IMR-90 (cell line): ENCODE results near the gene CCR3. TPM values are rescaled to one million over a fixed set of nuclear protein-coding genes. Genes with fewer than 3 reads are reported as not detected.

Source experiments
- ATAC-seq: fragments of 200-7000 bp; cut with Tn5 transposase; 2 replicates; pipeline ENCODE4 v1.9.1; 2020; ENCODE audit warnings: low read depth, mild to moderate bottlenecking, moderate library complexity
- BruUV-seq: library from RNA; stranded (reverse); fragments of 400-500 nt; replicated peaks from 2 replicates; lab custom pipeline; 2021; lab: Mats Ljungman, UMichigan
- CTCF ChIA-PET: fragments of 300-600 bp; formaldehyde crosslinking; extraction: SDS; loops from one replicate; lab custom pipeline; 2021; ENCODE audit warnings: antibody characterized with exemption; lab: Yijun Ruan, JAX
- POLR2A ChIA-PET: fragments of 300-600 bp; sonication (Branson Sonifier 250); formaldehyde crosslinking; loops from one replicate; lab custom pipeline; 2022; ENCODE audit warnings: antibody characterized with exemption; ENCODE audit not compliant: unreplicated experiment; lab: Charles Lee
- DNase-seq: peaks from one replicate; pipeline ENCODE4 v3.0.0; 2013
- H2AFZ ChIP-seq: replicated peaks from 2 replicates; pipeline ENCODE3; 2013; ENCODE audit warnings: low read length, mild to moderate bottlenecking; ENCODE audit not compliant: poor library complexity
- H2AK5ac ChIP-seq: 2 replicates; pipeline ENCODE4 v1.6.1; 2013; ENCODE audit warnings: low read depth, low read length, inconsistent platforms
- H2AK9ac ChIP-seq: replicated peaks from 2 replicates; pipeline ENCODE3; 2013; ENCODE audit warnings: mild to moderate bottlenecking, low read depth, low read length, moderate library complexity; ENCODE audit not compliant: poor library complexity
- H2BK120ac ChIP-seq: 2 replicates; pipeline ENCODE4 v1.6.1; 2013; ENCODE audit warnings: low read depth, low read length, inconsistent platforms
- H2BK15ac ChIP-seq: 3 replicates; pipeline ENCODE4 v1.6.1; 2013; ENCODE audit warnings: low read depth, low read length, inconsistent platforms
- H2BK20ac ChIP-seq: 2 replicates; pipeline ENCODE4 v1.6.1; 2013; ENCODE audit warnings: low read depth, mild to moderate bottlenecking, inconsistent platforms, low read length, moderate library complexity
- H2BK5ac ChIP-seq: 2 replicates; pipeline ENCODE4 v1.6.1; 2013; ENCODE audit warnings: mild to moderate bottlenecking, low read depth, low read length, inconsistent platforms; ENCODE audit not compliant: poor library complexity, severe bottlenecking
- H3K14ac ChIP-seq: replicated peaks from 2 replicates; pipeline ENCODE4 v1.6.1; 2013; ENCODE audit warnings: low read depth, low read length, inconsistent platforms
- H3K18ac ChIP-seq: 2 replicates; pipeline ENCODE4 v1.6.1; 2013; ENCODE audit warnings: low read depth, low read length, control low read depth
- H3K23ac ChIP-seq: 2 replicates; pipeline ENCODE4 v1.6.1; 2013; ENCODE audit warnings: low read depth, low read length, inconsistent platforms
- H3K27ac ChIP-seq: 2 replicates; pipeline ENCODE4 v1.5.1; 2013; ENCODE audit warnings: mild to moderate bottlenecking, control low read depth, low read length; ENCODE audit not compliant: insufficient read depth
- H3K27me3 ChIP-seq: 2 replicates; pipeline ENCODE4 v1.6.1; 2013; ENCODE audit warnings: low read length; ENCODE audit not compliant: control insufficient read depth, insufficient read depth
- H3K36me3 ChIP-seq: 2 replicates; pipeline ENCODE4 v1.6.1; 2013; ENCODE audit warnings: low read length, mixed read lengths; ENCODE audit not compliant: control insufficient read depth, insufficient read depth
- H3K4ac ChIP-seq: 2 replicates; pipeline ENCODE4 v1.6.1; 2013; ENCODE audit warnings: low read depth, low read length, inconsistent platforms
- H3K4me1 ChIP-seq: 2 replicates; pipeline ENCODE4 v1.6.1; 2013; ENCODE audit warnings: low read length, mixed read lengths; ENCODE audit not compliant: control insufficient read depth, insufficient read depth
- H3K4me2 ChIP-seq: 2 replicates; pipeline ENCODE4 v1.6.1; 2013; ENCODE audit warnings: low read depth, mild to moderate bottlenecking, control low read depth, low read length, moderate library complexity
- H3K4me3 ChIP-seq: 2 replicates; pipeline ENCODE4 v1.5.1; 2013; ENCODE audit warnings: low read depth, mild to moderate bottlenecking, control low read depth, low read length, moderate library complexity; ENCODE audit not compliant: insufficient read depth
- H3K56ac ChIP-seq: 2 replicates; pipeline ENCODE4 v1.6.1; 2013; ENCODE audit warnings: low read length, inconsistent platforms; ENCODE audit not compliant: insufficient read depth; ENCODE audit errors: extremely low read depth
- H3K79me1 ChIP-seq, 2 experiments: 2 replicates each; pipeline ENCODE4 v1.6.1; 2013; ENCODE audit warnings: low read length in 2 of 2, inconsistent platforms in 1 of 2, low read depth in 1 of 2
- H3K9ac ChIP-seq: 2 replicates; pipeline ENCODE4 v1.6.1; 2013; ENCODE audit warnings: low read depth, low read length, control low read depth
- H3K9me1 ChIP-seq: 2 replicates; pipeline ENCODE4 v1.6.1; 2013; ENCODE audit warnings: low read length, inconsistent platforms; ENCODE audit not compliant: insufficient read depth
- H3K9me3 ChIP-seq: 2 replicates; pipeline ENCODE4 v1.6.1; 2013; ENCODE audit warnings: low read length; ENCODE audit not compliant: control insufficient read depth, insufficient read depth
- H4K20me1 ChIP-seq: 2 replicates; pipeline ENCODE4 v1.6.1; 2013; ENCODE audit warnings: low read length, inconsistent platforms; ENCODE audit not compliant: insufficient read depth
- H4K5ac ChIP-seq: 2 replicates; pipeline ENCODE4 v1.6.1; 2013; ENCODE audit warnings: mild to moderate bottlenecking, low read depth, low read length, control low read depth
- H4K8ac ChIP-seq, 2 experiments: 2 replicates each; pipeline ENCODE4 v1.6.1; 2013; ENCODE audit warnings: low read depth in 2 of 2, low read length in 2 of 2, control low read depth in 1 of 2, inconsistent platforms in 1 of 2
- H4K91ac ChIP-seq: 2 replicates; pipeline ENCODE4 v1.6.1; 2013; ENCODE audit warnings: low read depth, low read length, inconsistent platforms; ENCODE audit not compliant: insufficient read depth
- BHLHE40 ChIP-seq: fragments of 150-350 bp; IDR thresholded peaks from 2 replicates; pipeline ENCODE4 v1.6.1; 2016; ENCODE audit warnings: mild to moderate bottlenecking, low read depth, low read length
- CEBPB ChIP-seq: IDR thresholded peaks from 2 replicates; pipeline ENCODE4 v1.6.1; 2012; ENCODE audit warnings: low read depth, low read length, improper control_type of control experiment
- CHD1 ChIP-seq: IDR thresholded peaks from 2 replicates; pipeline ENCODE4 v1.6.1; 2012; ENCODE audit warnings: low read depth, low read length, improper control_type of control experiment
- FOS ChIP-seq: fragments of 150-350 bp; IDR thresholded peaks from 2 replicates; pipeline ENCODE4 v1.6.1; 2016; ENCODE audit warnings: low read depth, low read length
- MAFK ChIP-seq: IDR thresholded peaks from 2 replicates; pipeline ENCODE4 v1.6.1; 2012; ENCODE audit warnings: low read depth, low read length, improper control_type of control experiment
- MAZ ChIP-seq: IDR thresholded peaks from 2 replicates; pipeline ENCODE4 v1.6.1; 2012; ENCODE audit warnings: low read depth, mild to moderate bottlenecking, low read length, improper control_type of control experiment, moderate library complexity, borderline replicate concordance
- MXI1 ChIP-seq: IDR thresholded peaks from 2 replicates; pipeline ENCODE4 v1.6.1; 2012; ENCODE audit warnings: low read depth, mild to moderate bottlenecking, low read length, moderate library complexity, borderline replicate concordance
- NFE2L2 ChIP-seq: fragments of 150-350 bp; IDR thresholded peaks from 2 replicates; pipeline ENCODE4 v1.6.1; 2016; ENCODE audit warnings: low read depth, mild to moderate bottlenecking, low read length
- POLR2A ChIP-seq: IDR thresholded peaks from 2 replicates; pipeline ENCODE4 v1.6.1; 2012; ENCODE audit warnings: mild to moderate bottlenecking, low read depth, low read length
- RAD21 ChIP-seq: IDR thresholded peaks from 2 replicates; pipeline ENCODE4 v1.6.1; 2012; ENCODE audit warnings: low read length, improper control_type of control experiment
- RCOR1 ChIP-seq: IDR thresholded peaks from 2 replicates; pipeline ENCODE4 v1.6.1; 2012; ENCODE audit warnings: mild to moderate bottlenecking, low read length, improper control_type of control experiment; ENCODE audit not compliant: insufficient replicate concordance
- RFX5 ChIP-seq: IDR thresholded peaks from 2 replicates; pipeline ENCODE4 v1.8.0; 2012; ENCODE audit warnings: low read depth, mild to moderate bottlenecking, low read length, moderate library complexity
- SMC3 ChIP-seq: fragments of 150-350 bp; IDR thresholded peaks from 2 replicates; pipeline ENCODE4 v1.6.1; 2016; ENCODE audit warnings: low read depth, mild to moderate bottlenecking, antibody characterized with exemption, low read length, moderate library complexity
- WGBS, 2 experiments: methylation state at CpG; one replicate each; pipeline versions ENCODE4 v1.1.5 to v1.1.7; 2013; ENCODE audit warnings: missing lambda C conversion rate in 2 of 2; ENCODE audit not compliant: insufficient read length in 1 of 2; ENCODE audit errors: extremely low coverage in 2 of 2; 5-methylcytosine and 5-hydroxymethylcytosine counted together
- dilution Hi-C: fragments of 300-500 bp; cut with HindIII; formaldehyde crosslinking; loops from one replicate; pipeline ENCODE4 v1.14.3; 2018; ENCODE audit warnings: low sequenced_read_pairs; ENCODE audit not compliant: unreplicated experiment
- in situ Hi-C: fragments of 300-500 bp; cut with MboI; formaldehyde crosslinking; loops from 3 replicates; pipeline ENCODE4 v1.14.3; 2019; ENCODE audit warnings: low sequenced_read_pairs, inconsistent platforms, mixed read lengths
- intact Hi-C: fragments of 100-400 bp; cut with micrococcal nuclease; formaldehyde crosslinking; loops from 2 replicates; pipeline ENCODE4 v1.10.0; 2022
- polyA plus RNA-seq, 3 experiments: library from polyadenylated mRNA; depleted of rRNA; stranded (reverse); fragments of >200 nt; gene quantifications; 2 replicates each; pipeline ENCODE4 v1.2.3, GENCODE V29; 2012; ENCODE audit warnings: low replicate concordance in 1 of 3
- total RNA-seq: library from RNA; depleted of rRNA; stranded (reverse); fragments of >200 nt; gene quantifications from 2 replicates; pipeline ENCODE4 v1.2.3, GENCODE V29; 2012
- TF ChIP-seq, protein P1 (sequence below): fragments of 150-350 bp; IDR thresholded peaks from 2 replicates; pipeline ENCODE4 v1.6.1; 2017; ENCODE audit warnings: mild to moderate bottlenecking, antibody characterized with exemption, low read length, low read depth
- TF ChIP-seq, protein P2 (sequence below): conservative IDR thresholded peaks from 2 replicates; pipeline ENCODE4 v1.5.1; 2012; ENCODE audit warnings: mild to moderate bottlenecking, low read depth, low read length, improper control_type of control experiment
- TF ChIP-seq, protein P3 (sequence below): fragments of 150-350 bp; IDR thresholded peaks from 2 replicates; pipeline ENCODE4 v1.6.1; 2016; ENCODE audit warnings: low read depth, mild to moderate bottlenecking, low read length, moderate library complexity, borderline replicate concordance

CCR3 gene
- total and polyA plus RNA-seq, 2 of the 4 experiments (the other 2 are of a cell fraction), result not detected

DNA sequence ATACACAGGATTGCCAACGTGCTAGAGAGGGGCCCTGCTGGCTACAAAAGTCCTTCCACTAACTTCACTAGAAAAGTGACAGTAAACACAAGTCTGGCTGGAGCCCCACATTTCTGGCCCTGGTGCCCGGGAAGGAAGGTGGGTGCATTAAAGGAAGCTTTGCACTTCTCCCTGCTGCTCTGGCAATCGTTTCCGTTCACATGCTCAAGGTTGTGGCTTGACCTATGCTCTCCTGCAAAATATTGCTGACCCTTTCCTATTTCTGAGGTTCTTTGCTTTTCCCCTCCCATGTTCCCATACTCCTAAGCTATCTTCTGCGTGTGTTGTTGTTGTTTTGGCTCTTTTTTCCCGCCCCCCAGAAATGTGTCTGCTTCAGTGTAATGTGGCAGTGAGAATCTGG, 9.1 kb upstream of the CCR3 start:
- no peak overlapping the region for H2BK15ac ChIP-seq
- H2BK5ac ChIP-seq, result no peak overlapping the region
- H2AK5ac ChIP-seq, result no peak overlapping the region
- H3K23ac ChIP-seq, result no peak overlapping the region
- no peak overlapping the region for H3K56ac ChIP-seq
- ChIA-PET POLR2A (no interaction called here), CTCF (no interaction called here)
- H3K4me2 ChIP-seq, result no peak overlapping the region
- H3K9me1 ChIP-seq, result no peaks in the 10 kb centered on the region
- no peaks in the 10 kb centered on the region for H3K36me3 ChIP-seq
- in situ Hi-C loops, result no loop called here
- H3K79me1 ChIP-seq, result no peaks in the 10 kb centered on the region
- intact Hi-C loops, result no loop called here
- DNase-seq, result no peak
- no peaks in the 10 kb centered on the region for H3K4me1 ChIP-seq
- no peak overlapping the region for H4K8ac ChIP-seq
- H3K27me3 ChIP-seq, result peaks cover 23% of the 10 kb centered on the region
- H2AK9ac ChIP-seq, result no peak overlapping the region
- TF ChIP-seq, protein P1, sequence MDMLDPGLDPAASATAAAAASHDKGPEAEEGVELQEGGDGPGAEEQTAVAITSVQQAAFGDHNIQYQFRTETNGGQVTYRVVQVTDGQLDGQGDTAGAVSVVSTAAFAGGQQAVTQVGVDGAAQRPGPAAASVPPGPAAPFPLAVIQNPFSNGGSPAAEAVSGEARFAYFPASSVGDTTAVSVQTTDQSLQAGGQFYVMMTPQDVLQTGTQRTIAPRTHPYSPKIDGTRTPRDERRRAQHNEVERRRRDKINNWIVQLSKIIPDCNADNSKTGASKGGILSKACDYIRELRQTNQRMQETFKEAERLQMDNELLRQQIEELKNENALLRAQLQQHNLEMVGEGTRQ, result no peak
- TF ChIP-seq CEBPB (no peak), MAFK (no peak), NFE2L2 (no peak), MAZ (no peak), CHD1 (no peak), POLR2A (no peak), RFX5 (no peak), MXI1 (no peak), RAD21 (no peak), FOS (no peak), SMC3 (no peak), RCOR1 (no peak), BHLHE40 (no peak)
- TF ChIP-seq, protein P2, sequence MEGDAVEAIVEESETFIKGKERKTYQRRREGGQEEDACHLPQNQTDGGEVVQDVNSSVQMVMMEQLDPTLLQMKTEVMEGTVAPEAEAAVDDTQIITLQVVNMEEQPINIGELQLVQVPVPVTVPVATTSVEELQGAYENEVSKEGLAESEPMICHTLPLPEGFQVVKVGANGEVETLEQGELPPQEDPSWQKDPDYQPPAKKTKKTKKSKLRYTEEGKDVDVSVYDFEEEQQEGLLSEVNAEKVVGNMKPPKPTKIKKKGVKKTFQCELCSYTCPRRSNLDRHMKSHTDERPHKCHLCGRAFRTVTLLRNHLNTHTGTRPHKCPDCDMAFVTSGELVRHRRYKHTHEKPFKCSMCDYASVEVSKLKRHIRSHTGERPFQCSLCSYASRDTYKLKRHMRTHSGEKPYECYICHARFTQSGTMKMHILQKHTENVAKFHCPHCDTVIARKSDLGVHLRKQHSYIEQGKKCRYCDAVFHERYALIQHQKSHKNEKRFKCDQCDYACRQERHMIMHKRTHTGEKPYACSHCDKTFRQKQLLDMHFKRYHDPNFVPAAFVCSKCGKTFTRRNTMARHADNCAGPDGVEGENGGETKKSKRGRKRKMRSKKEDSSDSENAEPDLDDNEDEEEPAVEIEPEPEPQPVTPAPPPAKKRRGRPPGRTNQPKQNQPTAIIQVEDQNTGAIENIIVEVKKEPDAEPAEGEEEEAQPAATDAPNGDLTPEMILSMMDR, result no peak
- TF ChIP-seq, protein P3, sequence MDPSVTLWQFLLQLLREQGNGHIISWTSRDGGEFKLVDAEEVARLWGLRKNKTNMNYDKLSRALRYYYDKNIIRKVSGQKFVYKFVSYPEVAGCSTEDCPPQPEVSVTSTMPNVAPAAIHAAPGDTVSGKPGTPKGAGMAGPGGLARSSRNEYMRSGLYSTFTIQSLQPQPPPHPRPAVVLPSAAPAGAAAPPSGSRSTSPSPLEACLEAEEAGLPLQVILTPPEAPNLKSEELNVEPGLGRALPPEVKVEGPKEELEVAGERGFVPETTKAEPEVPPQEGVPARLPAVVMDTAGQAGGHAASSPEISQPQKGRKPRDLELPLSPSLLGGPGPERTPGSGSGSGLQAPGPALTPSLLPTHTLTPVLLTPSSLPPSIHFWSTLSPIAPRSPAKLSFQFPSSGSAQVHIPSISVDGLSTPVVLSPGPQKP, result no peak
- H2AFZ ChIP-seq, result no peak overlapping the region
- BruUV-seq, result no TSS peak
- no peak overlapping the region for H3K9ac ChIP-seq
- H3K4ac ChIP-seq, result no peak overlapping the region
- no peak overlapping the region for H3K14ac ChIP-seq
- H3K27ac ChIP-seq, result no peak overlapping the region
- no peak overlapping the region for H2BK20ac ChIP-seq
- dilution Hi-C loops, result no loop called here
- no peaks in the 10 kb centered on the region; the same call in 1 of the 2 replicates for H3K9me3 ChIP-seq
- H3K4me3 ChIP-seq, result no peak overlapping the region
- no peak for ATAC-seq
- H2BK120ac ChIP-seq, result no peak overlapping the region
- H4K5ac ChIP-seq, result no peak overlapping the region
- no peaks in the 10 kb centered on the region for H4K20me1 ChIP-seq
- WGBS, 2 experiments, result no CpG with 5 or more reads among the region's 6 CpGs
- no peak overlapping the region for H4K91ac ChIP-seq
- H3K18ac ChIP-seq, result no peak overlapping the region
